Thoracic aorta (tissue), 2 donors: Measurements from ENCODE around the gene STXBP2. TPM values are rescaled to one million over a fixed set of nuclear protein-coding genes. Genes with fewer than 3 reads are reported as not detected.

ENCODE experiments used
- ATAC-seq: fragments of 150-250 bp; one replicate; pipeline ENCODE4 v1.8.0; 2017; ENCODE audit warnings: low read depth; ENCODE audit not compliant: insufficient number of reproducible peaks, low FRiP score
- DNase-seq: peaks from one replicate; pipeline ENCODE4 v3.0.0-alpha.2; 2020; ENCODE audit warnings: low spot score
- H3K27ac ChIP-seq, 2 donors: fragments of 200-600 bp; sonication (generic); 1 replicate in 1 of 2; 2 replicates in 1 of 2; pipeline ENCODE4 v1.5.1; 2016; ENCODE audit warnings: mild to moderate bottlenecking in 2 of 2, moderate library complexity in 2 of 2
- H3K27me3 ChIP-seq: fragments of 200-600 bp; sonication (generic); replicated peaks from 2 replicates; pipeline ENCODE4 v1.6.0; 2016; ENCODE audit warnings: mild to moderate bottlenecking; ENCODE audit not compliant: insufficient read depth
- H3K36me3 ChIP-seq: fragments of 200-600 bp; sonication (generic); one replicate; pipeline ENCODE4 v1.5.1; 2016
- H3K4me1 ChIP-seq, 2 donors: fragments of 200-600 bp; sonication (generic); 1 replicate in 1 of 2; 2 replicates in 1 of 2; pipeline versions ENCODE4 v1.5.1 to v1.6.0; 2016; ENCODE audit warnings: low read depth in 2 of 2, mild to moderate bottlenecking in 1 of 2; ENCODE audit not compliant: control insufficient read depth in 1 of 2
- H3K4me3 ChIP-seq: fragments of 200-600 bp; sonication (generic); 2 replicates; pipeline ENCODE4 v1.5.1; 2016; ENCODE audit warnings: mild to moderate bottlenecking
- H3K9me3 ChIP-seq: fragments of 200-600 bp; sonication (generic); 2 replicates; pipeline ENCODE4 v1.5.1; 2016
- total RNA-seq, 2 donors: library from RNA; depleted of rRNA; stranded (reverse); fragments of >200 nt; gene quantifications; one replicate each; pipeline versions ENCODE4 v1.1.0 to v1.2.3, GENCODE V29; 2016
- TF ChIP-seq, protein P1 (sequence below): fragments of 200-600 bp; sonication (generic); IDR thresholded peaks from one replicate; pipeline ENCODE4 v1.5.1; 2019; ENCODE audit warnings: antibody characterized with exemption

Gene STXBP2
- total RNA-seq: 10 to 100 TPM; 20.2 to 23.4 TPM

DNA sequence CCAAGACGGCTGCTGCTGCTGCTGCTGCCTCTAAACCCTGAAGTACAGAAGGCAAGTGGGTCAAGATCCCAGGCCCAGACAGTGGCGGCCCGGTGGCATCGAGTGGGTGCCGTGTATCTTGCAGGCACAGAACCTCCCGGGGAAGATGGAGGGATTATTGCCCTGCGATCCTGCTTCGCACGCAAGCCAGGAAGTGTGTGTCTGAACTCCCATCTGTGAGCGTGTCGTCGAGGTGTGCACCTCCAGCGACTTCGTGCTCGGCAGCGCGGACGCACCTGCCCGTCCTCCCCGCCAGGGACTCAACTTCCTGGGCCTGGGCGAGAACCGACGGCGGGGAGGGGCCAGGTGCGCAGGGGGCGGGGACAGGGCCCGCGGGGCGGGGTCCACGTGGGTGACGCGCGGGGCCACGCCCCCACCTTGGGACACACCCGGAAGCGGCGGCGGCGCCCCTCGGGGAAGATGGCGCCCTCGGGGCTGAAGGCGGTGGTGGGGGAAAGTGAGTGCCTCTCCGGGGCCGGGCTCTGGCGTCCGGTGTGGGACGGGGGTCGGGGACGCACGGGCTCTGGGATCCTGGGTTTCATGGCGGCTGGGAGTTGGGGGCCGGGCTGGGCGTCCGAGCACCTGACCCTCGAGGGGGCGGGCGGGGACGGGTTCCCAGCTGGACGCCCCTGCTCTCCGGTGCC, at the start of gene STXBP2:
Gene STXBP2 (plus strand): TSS at position 420 of the 683 bp plus-strand sequence. CDS start 40 bp downstream, at position 460.
- no peaks in the 10 kb centered on the region for H3K4me1 ChIP-seq
- H3K36me3 ChIP-seq: no peaks in the 10 kb centered on the region
- H3K27ac ChIP-seq: peak within 1 kb of the TSS in 1 of 2 donors; percentile 8
- ATAC-seq: no peak
- H3K4me3 ChIP-seq: peak within 1 kb of the TSS; percentile 65
- DNase-seq: no peak
- TF ChIP-seq, protein P1, sequence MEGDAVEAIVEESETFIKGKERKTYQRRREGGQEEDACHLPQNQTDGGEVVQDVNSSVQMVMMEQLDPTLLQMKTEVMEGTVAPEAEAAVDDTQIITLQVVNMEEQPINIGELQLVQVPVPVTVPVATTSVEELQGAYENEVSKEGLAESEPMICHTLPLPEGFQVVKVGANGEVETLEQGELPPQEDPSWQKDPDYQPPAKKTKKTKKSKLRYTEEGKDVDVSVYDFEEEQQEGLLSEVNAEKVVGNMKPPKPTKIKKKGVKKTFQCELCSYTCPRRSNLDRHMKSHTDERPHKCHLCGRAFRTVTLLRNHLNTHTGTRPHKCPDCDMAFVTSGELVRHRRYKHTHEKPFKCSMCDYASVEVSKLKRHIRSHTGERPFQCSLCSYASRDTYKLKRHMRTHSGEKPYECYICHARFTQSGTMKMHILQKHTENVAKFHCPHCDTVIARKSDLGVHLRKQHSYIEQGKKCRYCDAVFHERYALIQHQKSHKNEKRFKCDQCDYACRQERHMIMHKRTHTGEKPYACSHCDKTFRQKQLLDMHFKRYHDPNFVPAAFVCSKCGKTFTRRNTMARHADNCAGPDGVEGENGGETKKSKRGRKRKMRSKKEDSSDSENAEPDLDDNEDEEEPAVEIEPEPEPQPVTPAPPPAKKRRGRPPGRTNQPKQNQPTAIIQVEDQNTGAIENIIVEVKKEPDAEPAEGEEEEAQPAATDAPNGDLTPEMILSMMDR: no peak
- no peaks in the 10 kb centered on the region for H3K9me3 ChIP-seq
- no peaks in the 10 kb centered on the region for H3K27me3 ChIP-seq

DNA sequence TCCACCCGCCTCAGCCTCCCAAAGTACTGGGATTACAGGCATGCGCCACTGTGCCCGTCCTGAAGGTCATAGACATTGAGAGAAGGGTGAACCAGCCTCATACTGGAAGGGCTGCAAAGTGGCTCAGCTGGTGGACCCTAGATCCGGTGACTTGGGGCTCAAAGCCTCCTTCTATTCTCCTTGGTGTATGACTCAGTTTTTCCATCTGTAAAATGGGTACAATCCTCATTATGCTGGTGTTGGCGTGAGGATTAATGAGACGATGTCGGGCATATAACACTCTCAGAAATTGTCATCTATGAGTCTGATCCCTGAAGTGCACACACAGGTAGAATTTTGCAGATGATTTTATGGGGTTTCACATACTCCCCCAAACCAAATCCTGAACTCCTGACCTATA, 47.1 kb upstream of the STXBP2 start:
- no peaks in the 10 kb centered on the region for H3K4me1 ChIP-seq
- TF ChIP-seq, protein P1: no peak

DNA sequence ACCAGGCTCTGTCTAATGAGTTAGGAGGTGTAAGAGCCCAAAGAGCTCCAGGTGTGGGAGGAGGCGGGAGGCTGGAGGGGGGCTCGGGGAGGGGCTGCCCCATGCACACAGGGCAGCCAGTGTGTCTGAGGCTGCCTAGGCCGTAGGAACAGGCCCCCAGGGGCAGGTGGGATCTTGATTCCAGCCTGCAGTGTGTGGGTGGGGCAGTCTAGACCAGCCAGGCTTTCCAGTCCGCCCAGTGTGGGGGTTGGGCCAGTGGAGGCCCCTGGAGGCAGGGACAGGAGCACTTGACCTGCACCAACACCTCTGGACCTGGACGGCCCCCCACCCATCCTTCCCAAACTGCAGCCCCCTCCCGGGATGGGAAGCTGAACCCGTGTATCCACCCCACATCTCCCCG, 46.7 kb upstream of the STXBP2 start:
- no peaks in the 10 kb centered on the region for H3K36me3 ChIP-seq
- TF ChIP-seq, protein P1: no peak
- H3K4me3 ChIP-seq: no peak overlapping the region
- DNase-seq (no peak), ATAC-seq (no peak)
- no peaks in the 10 kb centered on the region for H3K27me3 ChIP-seq
- H3K9me3 ChIP-seq: no peaks in the 10 kb centered on the region
- H3K27ac ChIP-seq: no peak overlapping the region
- H3K4me1 ChIP-seq: no peaks in the 10 kb centered on the region

More for the DNA sequence above, 47.1 kb upstream of the STXBP2 start:
- no peaks in the 10 kb centered on the region for H3K27me3 ChIP-seq
- ATAC-seq (no peak), DNase-seq (no peak)
- H3K36me3 ChIP-seq: no peaks in the 10 kb centered on the region
- no peak overlapping the region for H3K4me3 ChIP-seq
- no peaks in the 10 kb centered on the region for H3K9me3 ChIP-seq
- H3K27ac ChIP-seq: no peak overlapping the region

DNA sequence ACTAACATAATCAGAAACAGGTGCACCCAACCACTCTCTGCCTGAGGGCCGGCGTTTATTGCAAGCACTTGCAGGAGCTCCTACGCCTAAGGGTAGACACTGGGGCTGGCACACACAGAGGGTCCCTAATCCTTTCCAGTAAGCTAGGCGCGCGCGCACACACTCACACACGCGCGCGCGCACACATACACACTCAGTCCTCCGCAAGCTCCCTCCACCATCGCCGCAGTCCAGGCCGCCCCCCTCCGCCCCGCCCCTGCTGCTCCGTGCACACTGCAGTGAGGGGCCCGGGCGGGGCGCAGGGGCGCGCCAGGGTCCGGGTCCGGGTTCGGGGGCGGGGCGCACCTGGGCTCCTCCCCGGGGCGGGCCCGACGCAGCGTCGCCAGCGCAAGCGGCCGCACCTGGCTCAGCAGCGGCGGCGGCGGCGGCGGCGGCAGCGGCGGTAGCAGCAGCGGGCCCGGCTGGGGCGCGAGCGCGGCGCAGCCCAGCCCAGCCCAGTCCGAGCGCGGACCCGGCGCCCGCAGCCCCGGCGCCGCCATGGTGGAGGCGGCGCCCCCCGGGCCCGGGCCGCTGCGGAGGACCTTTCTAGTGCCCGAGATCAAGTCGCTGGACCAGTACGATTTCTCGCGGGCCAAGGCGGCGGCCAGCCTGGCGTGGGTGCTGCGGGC, 41.3 kb upstream of the STXBP2 start, which contains the start of gene CAMSAP3:
Gene CAMSAP3 (plus strand): TSS at position 398 of the 668 bp plus-strand sequence. CDS start 140 bp downstream, at position 538.
- peaks cover 6% of the 10 kb centered on the region for H3K27me3 ChIP-seq
- H3K36me3 ChIP-seq: no peaks in the 10 kb centered on the region
- peak within 1 kb of the TSS; percentile 9 for H3K4me3 ChIP-seq
- TF ChIP-seq, protein P1: no peak
- H3K9me3 ChIP-seq: no peaks in the 10 kb centered on the region
- no peak within 1 kb of the TSS for H3K27ac ChIP-seq
- DNase-seq: no peak
- peaks cover 0 to 5% of the 10 kb centered on the region in 2 donors for H3K4me1 ChIP-seq
- no peak for ATAC-seq

DNA sequence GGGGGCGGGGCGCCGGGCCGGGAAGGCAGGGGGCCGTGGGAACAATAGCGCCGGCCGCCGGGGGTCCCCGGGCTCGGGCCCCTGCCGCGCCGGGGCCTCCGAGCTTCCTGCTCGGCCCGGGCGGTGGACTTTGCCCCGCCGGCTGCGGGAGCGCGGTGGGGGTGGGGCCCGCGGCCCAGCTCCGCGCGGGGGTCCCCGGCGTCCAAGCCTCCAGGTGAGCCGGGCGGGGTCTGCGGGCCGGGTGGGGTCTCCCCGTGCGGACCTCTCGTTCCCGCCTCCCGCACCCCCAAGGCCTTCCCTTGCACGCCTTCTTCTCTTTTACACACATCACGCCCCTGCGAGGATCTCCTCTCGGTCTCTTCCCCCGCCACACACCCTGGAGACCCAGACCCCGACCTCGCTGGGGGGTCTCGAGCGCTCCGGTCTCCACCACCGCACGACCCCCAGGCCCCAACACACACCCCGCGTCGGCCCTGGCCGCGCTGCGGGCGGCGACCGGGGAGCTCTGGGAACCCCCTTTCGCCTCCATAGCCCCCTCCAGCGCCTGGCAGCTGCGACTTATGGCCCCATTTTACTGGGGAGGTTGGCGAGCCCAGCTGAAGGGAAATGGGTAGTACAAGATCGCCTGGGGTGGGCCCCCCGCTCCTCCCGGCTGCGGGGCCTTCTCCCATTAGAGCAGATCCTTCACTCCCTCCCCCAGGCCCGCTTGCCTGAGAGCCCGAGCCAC, 40.5 kb upstream of the STXBP2 start:
- Histone ChIP-seq H3K36me3 (no peaks in the 10 kb centered on the region), H3K27ac (no peak overlapping the region), H3K27me3 (peaks cover 6% of the 10 kb centered on the region), H3K9me3 (no peaks in the 10 kb centered on the region), H3K4me1 (peaks cover 0 to 5% of the 10 kb centered on the region in 2 donors), H3K4me3 (peak overlapping the region; percentile 9)
- no peak for ATAC-seq
- TF ChIP-seq, protein P1: no peak
- DNase-seq: no peak
